Activated CD8-positive, alpha-beta memory T cell treated with anti-CD3 and anti-CD28 coated beads, Interleukin-2, amount 50 U/mL, for 1 hour (primary cell): ENCODE data around the gene SMOC1.

Experiments used
- DNase-seq: peaks from one replicate; pipeline ENCODE4 v3.0.0-alpha.2; 2020; ENCODE audit errors: extremely low read depth

The SMOC1 gene

GRCh38 chr14:69879175-69880043 is at the start of gene SMOC1:
Gene SMOC1, plus strand, starts transcription at chr14:69879416. Its CDS starts 263 bp downstream, at chr14:69879679.
- no peak for DNase-seq

- DNase-seq: no peak
Measured at GRCh38 chr14:69838881-69839416, 40.3 kb upstream of the SMOC1 start.

- no peak for DNase-seq
Measured at GRCh38 chr14:69839661-69840060, 39.6 kb upstream of the SMOC1 start.

- DNase-seq: no peak
Measured at GRCh38 chr14:69841656-69842055, 37.6 kb upstream of the SMOC1 start.

- DNase-seq: no peak
Measured at GRCh38 chr14:69842686-69843420, 36.4 kb upstream of the SMOC1 start.

- DNase-seq: no peak
Measured at GRCh38 chr14:69844171-69844570, 35.0 kb upstream of the SMOC1 start.

- no peak for DNase-seq
Measured at GRCh38 chr14:69845050-69845581, 34.1 kb upstream of the SMOC1 start.

GRCh38 chr14:69845787-69846186 is 33.4 kb upstream of the SMOC1 start:
- DNase-seq: no peak

GRCh38 chr14:69848156-69848555 is 31.1 kb upstream of the SMOC1 start:
- no peak for DNase-seq

- no peak for DNase-seq
Measured at GRCh38 chr14:69848903-69849391, 30.3 kb upstream of the SMOC1 start.

- no peak for DNase-seq
Measured at GRCh38 chr14:69850086-69850735, 29.0 kb upstream of the SMOC1 start.

GRCh38 chr14:69850736-69851112 is 28.5 kb upstream of the SMOC1 start:
- DNase-seq: no peak

GRCh38 chr14:69852531-69853321 is 26.5 kb upstream of the SMOC1 start:
- no peak for DNase-seq

GRCh38 chr14:69853774-69854173 is 25.4 kb upstream of the SMOC1 start:
- no peak for DNase-seq

GRCh38 chr14:69854598-69854997 is 24.6 kb upstream of the SMOC1 start:
- DNase-seq: no peak

GRCh38 chr14:69855180-69855832 is 23.9 kb upstream of the SMOC1 start:
- DNase-seq: no peak

- DNase-seq: no peak
Measured at GRCh38 chr14:69858801-69859200, 20.4 kb upstream of the SMOC1 start.

GRCh38 chr14:69859591-69859990 is 19.6 kb upstream of the SMOC1 start:
- DNase-seq: no peak

GRCh38 chr14:69860221-69860620 is 19.0 kb upstream of the SMOC1 start:
- DNase-seq: no peak

- no peak for DNase-seq
Measured at GRCh38 chr14:69861025-69861569, 18.1 kb upstream of the SMOC1 start.
